B cell (primary cell): ENCODE results near the gene THYN1. TPM values are rescaled to one million over a fixed set of nuclear protein-coding genes. Genes with fewer than 3 reads are reported as not detected.

ENCODE experiments used
- ATAC-seq: fragments of 200-7000 bp; cut with Tn5 transposase; one replicate; pipeline ENCODE4 v1.10.0; 2021; ENCODE audit warnings: low read depth, mild to moderate bottlenecking, moderate number of reproducible peaks, moderate library complexity
- CTCF ChIA-PET: fragments of 350-600 bp; sonication (Branson Sonifier 250); formaldehyde crosslinking; loops from one replicate; lab custom pipeline; 2021; ENCODE audit warnings: antibody characterized with exemption, inconsistent platforms; lab: Charles Lee
- POLR2A ChIA-PET: fragments of 350-600 bp; sonication (Branson Sonifier 250); formaldehyde crosslinking; loops from one replicate; lab custom pipeline; 2021; ENCODE audit warnings: antibody characterized with exemption; lab: Charles Lee
- DNase-seq: peaks from one replicate; pipeline ENCODE4 v3.0.0; 2013
- H2AFZ ChIP-seq: 2 replicates; pipeline ENCODE4 v1.6.1; 2012; ENCODE audit warnings: mild to moderate bottlenecking, low read depth, low read length; ENCODE audit not compliant: insufficient read depth, poor library complexity, severe bottlenecking
- H3K27ac ChIP-seq, 2 donors: 1 replicate in 1 of 2; 2 replicates in 1 of 2; pipeline ENCODE4 v1.5.1; 2012 to 2013; ENCODE audit warnings: low read length in 2 of 2, mild to moderate bottlenecking in 2 of 2, moderate library complexity in 1 of 2
- H3K27me3 ChIP-seq, 4 experiments: fragments of 200-600 bp in 1 of 4; sonication (generic) in 1 of 4; replicated peaks in 1 of 4; 1 replicate in 2 of 4; 2 replicates in 2 of 4; pipeline versions ENCODE4 v1.6.1 to v1.7.0; 2013 to 2016; ENCODE audit warnings: low read length in 3 of 4, mild to moderate bottlenecking in 2 of 4, mixed read lengths in 1 of 4, moderate library complexity in 1 of 4; ENCODE audit not compliant: insufficient read depth in 4 of 4, control insufficient read depth in 3 of 4; ENCODE audit errors: control extremely low read depth in 1 of 4
- H3K36me3 ChIP-seq, 2 experiments: replicated peaks in 1 of 2; 1 replicate in 1 of 2; 2 replicates in 1 of 2; pipeline versions ENCODE4 v1.6.1 to v1.7.1; 2013; ENCODE audit warnings: low read length in 1 of 2; ENCODE audit not compliant: insufficient read depth in 2 of 2, control insufficient read depth in 1 of 2; ENCODE audit errors: control extremely low read depth in 1 of 2, extremely low read depth in 1 of 2
- H3K4me1 ChIP-seq, 2 donors: fragments of 200-600 bp in 1 of 2; sonication (generic) in 1 of 2; 1 replicate in 1 of 2; 2 replicates in 1 of 2; pipeline versions ENCODE4 v1.5.1 to v1.6.1; 2013 to 2017; ENCODE audit warnings: low read length in 2 of 2; ENCODE audit not compliant: control insufficient read depth in 2 of 2, insufficient read depth in 2 of 2
- H3K4me2 ChIP-seq: replicated peaks from 2 replicates; pipeline ENCODE3; 2012; ENCODE audit warnings: mild to moderate bottlenecking, low read depth, low read length; ENCODE audit not compliant: poor library complexity, severe bottlenecking
- H3K4me3 ChIP-seq, 5 experiments: fragments of 200-600 bp in 1 of 5; sonication (generic) in 1 of 5; 1 replicate in 3 of 5; 2 replicates in 2 of 5; pipeline versions ENCODE4 v1.5.1 to v1.7.0; 2011 to 2016; ENCODE audit warnings: low read length in 4 of 5, mild to moderate bottlenecking in 4 of 5, low read depth in 2 of 5, control low read depth in 1 of 5, moderate library complexity in 1 of 5; ENCODE audit not compliant: insufficient read depth in 1 of 5; ENCODE audit errors: control extremely low read depth in 1 of 5, extremely low read depth in 1 of 5
- H3K79me2 ChIP-seq: fragments of 200-600 bp; sonication (generic); one replicate; pipeline ENCODE4 v1.6.0; 2016; ENCODE audit warnings: low read length; ENCODE audit not compliant: control insufficient read depth, insufficient read depth
- H3K9ac ChIP-seq: fragments of 200-600 bp; sonication (generic); 2 replicates; pipeline ENCODE4 v1.6.1; 2017; ENCODE audit warnings: mild to moderate bottlenecking, low read length, moderate library complexity
- H3K9me3 ChIP-seq, 3 donors: one replicate each; pipeline versions ENCODE4 v1.6.1 to v1.7.1; 2013; ENCODE audit warnings: low read length in 2 of 3; ENCODE audit not compliant: control insufficient read depth in 2 of 3, insufficient read depth in 1 of 3; ENCODE audit errors: control extremely low read depth in 1 of 3
- H4K20me1 ChIP-seq: 2 replicates; pipeline ENCODE4 v1.6.0; 2012; ENCODE audit warnings: mild to moderate bottlenecking, low read length; ENCODE audit not compliant: insufficient read depth, control insufficient read depth, poor library complexity, severe bottlenecking
- H3K27ac Mint-ChIP-seq: one replicate; pipeline ENCODE4 v1.8.0; 2021; ENCODE audit warnings: mixed read lengths
- H3K27me3 Mint-ChIP-seq: one replicate; pipeline ENCODE4 v1.8.0; 2021; ENCODE audit warnings: mixed read lengths
- H3K4me1 Mint-ChIP-seq: one replicate; pipeline ENCODE4 v1.8.0; 2021; ENCODE audit warnings: mixed read lengths
- H3K4me3 Mint-ChIP-seq: one replicate; pipeline ENCODE4 v1.8.0; 2021; ENCODE audit warnings: mixed read lengths
- H3K9me3 Mint-ChIP-seq: one replicate; pipeline ENCODE4 v1.8.0; 2022; ENCODE audit warnings: mixed read lengths; ENCODE audit not compliant: insufficient read depth
- CTCF ChIP-seq: fragments of 200-600 bp; IDR thresholded peaks from one replicate; pipeline ENCODE4 v1.8.0; 2022; ENCODE audit warnings: antibody characterized with exemption, mild to moderate bottlenecking
- EZH2 ChIP-seq: IDR thresholded peaks from 2 replicates; pipeline ENCODE4 v1.6.1; 2012; ENCODE audit warnings: borderline replicate concordance, low read depth, mild to moderate bottlenecking, moderate library complexity, low read length; ENCODE audit not compliant: insufficient read depth, poor library complexity, severe bottlenecking
- WGBS: methylation state at CpG from one replicate; pipeline ENCODE4 v1.1.5; 2013; ENCODE audit warnings: missing lambda C conversion rate; ENCODE audit not compliant: insufficient coverage; 5-methylcytosine and 5-hydroxymethylcytosine counted together
- intact Hi-C: fragments of 100-400 bp; cut with micrococcal nuclease; formaldehyde crosslinking; loops from one replicate; pipeline ENCODE4 v1.10.0; 2022
- polyA plus RNA-seq: library from polyadenylated mRNA; depleted of rRNA; stranded (reverse); fragments of >200 nt; gene quantifications from 2 replicates; pipeline ENCODE4 v1.2.3, GENCODE V29; 2012
- total RNA-seq, 2 donors: library from RNA; stranded (reverse); fragments of 120-200 nt in 1 of 2; gene quantifications; 1 replicate in 1 of 2; 2 replicates in 1 of 2; pipeline versions ENCODE4 v1.2.3 to v1.2.4, GENCODE V29; 2013 to 2022

THYN1 gene
- total and polyA plus RNA-seq, 2 donors (not counting 1 experiment from before 2014, with no cell fraction given), result 36.3 to 38.4 TPM

- TF ChIP-seq EZH2 (no peak), CTCF (no peak)
- WGBS, result under 1% methylated on average over 89 of the region's 89 CpGs
- H3K27me3 ChIP-seq, result peaks cover 0 to 25% (median 15%) of the 10 kb centered on the region in 4 experiments
- H3K4me2 ChIP-seq, result peak within 1 kb of the TSS; percentile 92
- ChIA-PET CTCF (interaction anchor here (0.6 to 5.3 kb wide), 8 partner anchors 15 to 174 kb away, joined by 3 to 32 read pairs (median 6); partner anchors contain the start of genes ACAD8 and THYN1), POLR2A (interaction anchor here (0.7 to 1.7 kb wide), 6 partner anchors 10 to 29 kb away, joined by 3 to 9 read pairs (median 6); partner anchors contain the start of genes ACAD8 and THYN1)
- peaks cover 47% of the 10 kb centered on the region for H3K4me1 Mint-ChIP-seq
- H3K27ac Mint-ChIP-seq, result peak within 1 kb of the TSS; percentile 97
- H2AFZ ChIP-seq, result peak within 1 kb of the TSS; percentile 100
- H3K79me2 ChIP-seq, result peaks cover 50% of the 10 kb centered on the region
- ATAC-seq, result peak; percentile 76
- peak within 1 kb of the TSS; percentile 96 for H3K4me3 Mint-ChIP-seq
- peak within 1 kb of the TSS; percentile 90 to 91 for H3K27ac ChIP-seq
- peaks cover 0 to 6% of the 10 kb centered on the region in 2 experiments for H3K36me3 ChIP-seq
- DNase-seq, result peak; percentile 97
- peaks cover 34 to 44% of the 10 kb centered on the region in 2 donors for H3K4me1 ChIP-seq
- peak within 1 kb of the TSS; percentile 74 to 98 (median 96) for H3K4me3 ChIP-seq
- intact Hi-C loops, result loop anchor here (1.0 to 2.0 kb wide), 3 partner anchors 17 to 156 kb away; partner anchors contain the start of genes ACAD8 and THYN1
- H3K9me3 ChIP-seq, result no peaks in the 10 kb centered on the region
- H3K9me3 Mint-ChIP-seq, result no peaks in the 10 kb centered on the region
- H4K20me1 ChIP-seq, result peaks cover 38% of the 10 kb centered on the region
- H3K9ac ChIP-seq, result peak within 1 kb of the TSS; percentile 97
- peaks cover 15% of the 10 kb centered on the region for H3K27me3 Mint-ChIP-seq
Observed at GRCh38 chr11:134223836-134224709, 29.1 kb downstream of the THYN1 start, which contains the start of the genes NCAPD3 and VPS26B. Gene NCAPD3, minus strand, starts transcription at chr11:134223967. Its CDS starts 41 bp downstream, at chr11:134223926. Gene VPS26B, plus strand, starts transcription at chr11:134224671. Its CDS starts 452 bp downstream, at chr11:134225123.
